Ovary (tissue), 9 donors: ENCODE data around the gene SLC16A10. TPM values are rescaled to one million over a fixed set of nuclear protein-coding genes. Genes with fewer than 3 reads are reported as not detected.

Experiments
- DNase-seq, 5 donors: peaks; one replicate each; pipeline ENCODE4 v3.0.0-alpha.2; 2019 to 2020
- H3K27ac ChIP-seq, 2 donors: fragments of 200-600 bp; one replicate each; pipeline versions ENCODE4 v1.5.1 to v1.8.0; 2019 to 2022
- H3K27me3 ChIP-seq: fragments of 200-600 bp; one replicate; pipeline ENCODE4 v1.8.0; 2022
- H3K36me3 ChIP-seq: fragments of 200-600 bp; sonication (generic); one replicate; pipeline ENCODE4 v1.5.1; 2019
- H3K4me1 ChIP-seq: one replicate; pipeline ENCODE4 v1.8.1; 2013; ENCODE audit warnings: mild to moderate bottlenecking, moderate library complexity; ENCODE audit not compliant: insufficient read depth
- H3K4me3 ChIP-seq: fragments of 200-600 bp; sonication (generic); one replicate; pipeline ENCODE4 v1.5.1; 2017
- H3K9me3 ChIP-seq, 2 donors: fragments of 200-600 bp in 1 of 2; sonication (generic) in 1 of 2; one replicate each; pipeline versions ENCODE4 v1.5.1 to v1.8.1; 2013 to 2019; ENCODE audit warnings: mild to moderate bottlenecking in 1 of 2, moderate library complexity in 1 of 2
- EP300 ChIP-seq: sonication (generic); formaldehyde crosslinking; IDR thresholded peaks from one replicate; pipeline ENCODE4 v1.6.1; 2017; ENCODE audit warnings: antibody characterized with exemption
- POLR2A ChIP-seq: fragments of 450-650 bp; IDR thresholded peaks from one replicate; pipeline ENCODE4 v1.6.1; 2017; ENCODE audit warnings: antibody characterized with exemption, mild to moderate bottlenecking, moderate library complexity
- WGBS, 3 donors: extraction: QIAGEN DNeasy Blood & Tissue Kit in 1 of 3; methylation state at CpG; one replicate each; pipeline versions ENCODE4 v1.1.5 to v1.1.7; 2013 to 2017; 5-methylcytosine and 5-hydroxymethylcytosine counted together
- intact Hi-C, 4 donors: fragments of 100-400 bp; cut with DNase I; formaldehyde crosslinking; loops; one replicate each; pipeline versions ENCODE4 v1.11.0 to v1.15.1; 2022 to 2023
- polyA plus RNA-seq, 2 donors: library from polyadenylated mRNA; stranded (reverse); fragments of 200-250 nt in 1 of 2; fragments of 350-450 nt in 1 of 2; fragmentation: Illumina TruSeq in 1 of 2; extraction: RNeasy Lipid Tissue Mini Kit (QIAGEN cat#74804) in 1 of 2; gene quantifications; one replicate each; pipeline ENCODE4 v1.2.3, GENCODE V29; 2013 to 2014
- total RNA-seq, 7 donors: library from RNA; depleted of rRNA in 2 of 7; stranded (reverse); fragments of >200 nt in 2 of 7; fragmentation: NEBNext Ultra II Directional in 3 of 7; extraction: Animal tissue kit (Norgen Biotek cat#: 25700) in 3 of 7; gene quantifications; one replicate each; pipeline versions ENCODE4 v1.1.0 to v1.2.4, GENCODE V29; 2016 to 2023
- TF ChIP-seq, protein P1 (sequence below), 3 donors: fragments of 450-650 bp in 2 of 3; fragments of 200-600 bp in 1 of 3; IDR thresholded peaks; one replicate each; pipeline versions ENCODE4 v1.5.1 to v1.8.0; 2016 to 2022; ENCODE audit warnings: antibody characterized with exemption in 3 of 3, mild to moderate bottlenecking in 1 of 3
- donor health status: DM: no; HTN: no; CAD: no; lungs with moderate emphysema.
- donor health status: DM: no; HTN: no; CAD: no.
- donor health status: Bipolar disorder and iron deficiency.
- donor health status: DM: yes; HTN: yes; CAD: no.
- donor health status: DM: no; HTN: no; CAD: no.
- donor health status: DM: yes; HTN: yes; CAD: no.

The SLC16A10 gene
- total and polyA plus RNA-seq, 9 donors, result 0.80 to 10.8 (median 4.0) TPM

DNA sequence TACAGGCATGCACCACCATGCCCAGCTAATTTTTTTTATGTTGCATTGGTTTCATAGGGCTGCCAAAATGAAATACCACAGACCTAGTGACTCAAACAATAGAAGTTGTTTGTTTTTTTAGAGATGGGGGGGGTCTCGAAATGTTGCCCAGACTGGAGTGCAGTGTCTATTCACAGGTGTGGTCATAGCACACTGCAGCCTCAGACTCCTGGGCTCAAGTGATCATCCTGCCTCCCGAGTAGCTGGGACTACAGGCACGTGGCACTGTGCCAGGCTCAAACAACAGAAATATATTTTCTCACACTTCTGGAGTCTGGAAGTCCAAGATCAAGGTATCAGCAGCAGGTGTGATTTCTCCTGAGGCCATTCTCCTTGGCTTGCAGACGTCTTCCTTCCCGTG, 6.6 kb upstream of the SLC16A10 start:
- no peak overlapping the region for H3K4me3 ChIP-seq
- H3K9me3 ChIP-seq, result no peaks in the 10 kb centered on the region
- H3K27me3 ChIP-seq, result no peaks in the 10 kb centered on the region
- H3K27ac ChIP-seq, result no peak overlapping the region
- WGBS, 3 donors, result 19 to 31% (median 26%) methylated on average over 5 of the region's 5 CpGs
- no peak for DNase-seq
- no peaks in the 10 kb centered on the region for H3K4me1 ChIP-seq
- intact Hi-C loops, result loop anchor here in 1 of 4 donors (10.0 kb wide), 1 partner anchor 584 kb away; no protein-coding TSS in a partner anchor
- TF ChIP-seq POLR2A (no peak), EP300 (no peak)
- TF ChIP-seq, protein P1, sequence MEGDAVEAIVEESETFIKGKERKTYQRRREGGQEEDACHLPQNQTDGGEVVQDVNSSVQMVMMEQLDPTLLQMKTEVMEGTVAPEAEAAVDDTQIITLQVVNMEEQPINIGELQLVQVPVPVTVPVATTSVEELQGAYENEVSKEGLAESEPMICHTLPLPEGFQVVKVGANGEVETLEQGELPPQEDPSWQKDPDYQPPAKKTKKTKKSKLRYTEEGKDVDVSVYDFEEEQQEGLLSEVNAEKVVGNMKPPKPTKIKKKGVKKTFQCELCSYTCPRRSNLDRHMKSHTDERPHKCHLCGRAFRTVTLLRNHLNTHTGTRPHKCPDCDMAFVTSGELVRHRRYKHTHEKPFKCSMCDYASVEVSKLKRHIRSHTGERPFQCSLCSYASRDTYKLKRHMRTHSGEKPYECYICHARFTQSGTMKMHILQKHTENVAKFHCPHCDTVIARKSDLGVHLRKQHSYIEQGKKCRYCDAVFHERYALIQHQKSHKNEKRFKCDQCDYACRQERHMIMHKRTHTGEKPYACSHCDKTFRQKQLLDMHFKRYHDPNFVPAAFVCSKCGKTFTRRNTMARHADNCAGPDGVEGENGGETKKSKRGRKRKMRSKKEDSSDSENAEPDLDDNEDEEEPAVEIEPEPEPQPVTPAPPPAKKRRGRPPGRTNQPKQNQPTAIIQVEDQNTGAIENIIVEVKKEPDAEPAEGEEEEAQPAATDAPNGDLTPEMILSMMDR (IDR thresholded peaks at IDR 0.05), result no peak
- H3K36me3 ChIP-seq, result no peaks in the 10 kb centered on the region

- 11 to 17% (median 11%) methylated on average over 5 of the region's 5 CpGs for WGBS, 3 donors
- H3K27ac ChIP-seq, result no peak overlapping the region
- no peaks in the 10 kb centered on the region for H3K36me3 ChIP-seq
- no peak for DNase-seq
- H3K4me3 ChIP-seq, result peak overlapping the region; percentile 53
- H3K9me3 ChIP-seq, result no peaks in the 10 kb centered on the region
- H3K27me3 ChIP-seq, result no peaks in the 10 kb centered on the region
- no peak for TF ChIP-seq EP300
- TF ChIP-seq, protein P1 (IDR thresholded peaks at IDR 0.05), result no peak
- TF ChIP-seq POLR2A, result no peak
- intact Hi-C loops, result loop anchor here in 1 of 4 donors (10.0 kb wide), 1 partner anchor 578 kb away; no protein-coding TSS in a partner anchor
- H3K4me1 ChIP-seq, result no peaks in the 10 kb centered on the region
Measured at GRCh38 chr6:111086685-111087084, 618 bp upstream of the SLC16A10 start.

- peak; percentile 17 to 43 (median 26) for DNase-seq
- Histone ChIP-seq H3K27ac (peak overlapping the region in 1 of 2 donors; percentile 57), H3K4me1 (no peaks in the 10 kb centered on the region), H3K36me3 (no peaks in the 10 kb centered on the region), H3K9me3 (no peaks in the 10 kb centered on the region), H3K27me3 (no peaks in the 10 kb centered on the region), H3K4me3 (peak overlapping the region; percentile 53)
- intact Hi-C loops, result loop anchor here in 1 of 4 donors (10.0 kb wide), 1 partner anchor 577 kb away; no protein-coding TSS in a partner anchor
- TF ChIP-seq, protein P1 (IDR thresholded peaks at IDR 0.05), result no peak
- TF ChIP-seq POLR2A (no peak), EP300 (no peak)
- WGBS, 3 donors, result 1 to 2% (median 1%) methylated on average over 44 to 54 of the region's 54 CpGs
Measured at GRCh38 chr6:111087871-111088667, 766 bp downstream of the SLC16A10 start.

- Histone ChIP-seq H3K36me3 (no peaks in the 10 kb centered on the region), H3K27me3 (no peaks in the 10 kb centered on the region), H3K4me3 (no peak overlapping the region), H3K4me1 (no peaks in the 10 kb centered on the region), H3K9me3 (no peaks in the 10 kb centered on the region), H3K27ac (no peak overlapping the region)
- TF ChIP-seq, protein P1 (IDR thresholded peaks at IDR 0.05), result no peak
- TF ChIP-seq EP300, result no peak
- TF ChIP-seq POLR2A, result no peak
- no peak for DNase-seq
- WGBS, 3 donors, result 40 to 44% (median 41%) methylated on average over 5 of the region's 5 CpGs
- intact Hi-C loops, result loop anchor here in 1 of 4 donors (10.0 kb wide), 1 partner anchor 576 kb away; no protein-coding TSS in a partner anchor
Measured at GRCh38 chr6:111088668-111089003, 1.3 kb downstream of the SLC16A10 start.
